ENCODE results near the gene TAF4.

GRCh38 chr20:61963149-61963548 lies 102.5 kb downstream of the TAF4 start:
- TF ChIP-seq SP1 (IDR thresholded peaks at IDR 0.05) (no peak), FOXA1 (IDR thresholded peaks at IDR 0.05) (no peak), HDGF (IDR thresholded peaks at IDR 0.05; ENCODE audit: borderline replicate concordance) (no peak)

All from HEK293T (cell line).